HG03469 (cell line): ENCODE results near the gene SLC49A3.
"Not testable (repeated sequence)": the region's sequence is repeated elsewhere in the genome, so short reads cannot be mapped to it uniquely, and the experiment has no call there.

Experiments used
- ATAC-seq: cut with Tn5 transposase; IDR thresholded peaks from one replicate; pipeline ENCODE4 v1.9.1; 2021; ENCODE audit warnings: mild to moderate bottlenecking, moderate library complexity, moderate number of reproducible peaks; ENCODE audit not compliant: unreplicated experiment

Gene SLC49A3

DNA sequence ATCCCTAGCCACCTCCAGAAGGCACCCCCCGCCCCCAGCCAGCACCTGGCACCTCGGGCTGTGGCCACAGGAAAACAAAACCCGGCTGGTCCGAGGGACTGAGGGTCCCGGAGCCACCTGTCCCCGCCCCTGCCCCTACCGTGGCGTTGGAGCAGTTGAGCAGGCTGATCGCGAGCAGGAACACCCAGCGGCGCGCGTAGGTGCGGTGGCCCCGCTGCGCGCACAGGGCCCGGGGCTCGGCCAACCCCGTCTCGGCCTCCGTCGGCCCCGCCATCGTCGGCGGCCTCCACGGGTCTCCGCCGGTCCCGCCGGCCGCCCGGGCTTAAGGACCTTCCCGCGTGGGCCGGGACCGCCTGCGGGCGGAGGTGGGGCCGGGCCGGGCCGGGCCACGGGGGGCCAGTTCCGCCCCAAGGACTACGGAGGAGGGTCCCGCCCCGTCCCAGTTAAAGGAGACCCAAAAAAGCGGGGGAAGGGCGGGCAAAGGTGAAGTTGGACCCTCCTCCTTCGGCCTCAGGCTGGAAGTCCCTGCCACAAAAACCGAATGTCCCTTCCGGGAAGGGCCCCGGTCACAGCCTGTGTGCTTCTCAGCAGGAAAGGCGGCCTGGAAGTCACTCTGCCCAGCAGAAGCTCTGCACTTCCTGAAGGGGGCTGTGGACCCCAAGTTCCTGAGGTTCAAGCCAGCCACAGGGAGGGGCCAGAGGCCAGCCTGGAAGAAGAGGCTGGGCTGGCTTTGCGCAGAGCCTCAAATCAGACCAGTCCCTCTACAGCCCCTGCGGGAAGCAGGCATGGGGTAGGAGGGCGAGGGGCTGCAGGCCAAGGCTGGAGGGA is at the start of gene SLC49A3:
SLC49A3 (minus strand) TSS at position 298 of the 828 bp plus-strand sequence; CDS start at position 274, 24 bp downstream.
- no peak for ATAC-seq

GRCh38 chr4:736561-736960 is 47.6 kb upstream of the SLC49A3 start:
- ATAC-seq = not testable (repeated sequence)

DNA sequence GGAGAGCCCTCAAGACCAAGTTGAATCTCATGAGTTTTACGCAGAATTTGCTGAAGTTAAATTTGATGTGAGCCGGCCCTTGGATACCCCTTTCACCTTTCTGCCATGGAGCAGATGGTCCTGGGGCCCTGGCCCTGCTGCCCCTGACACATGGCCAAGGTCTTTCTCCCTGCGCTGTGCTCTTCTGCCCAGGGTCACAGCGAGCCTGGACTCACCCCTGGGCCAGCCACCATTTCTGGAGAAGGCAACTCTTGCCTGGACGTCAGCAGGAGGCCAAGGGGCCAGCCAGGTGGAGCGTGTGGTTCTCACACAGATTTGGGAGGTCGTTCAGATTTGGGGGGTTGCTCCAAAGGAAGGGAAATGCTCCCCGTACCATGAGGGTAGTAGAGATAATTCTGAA is 46.6 kb upstream of the SLC49A3 start:
- ATAC-seq = no peak

DNA sequence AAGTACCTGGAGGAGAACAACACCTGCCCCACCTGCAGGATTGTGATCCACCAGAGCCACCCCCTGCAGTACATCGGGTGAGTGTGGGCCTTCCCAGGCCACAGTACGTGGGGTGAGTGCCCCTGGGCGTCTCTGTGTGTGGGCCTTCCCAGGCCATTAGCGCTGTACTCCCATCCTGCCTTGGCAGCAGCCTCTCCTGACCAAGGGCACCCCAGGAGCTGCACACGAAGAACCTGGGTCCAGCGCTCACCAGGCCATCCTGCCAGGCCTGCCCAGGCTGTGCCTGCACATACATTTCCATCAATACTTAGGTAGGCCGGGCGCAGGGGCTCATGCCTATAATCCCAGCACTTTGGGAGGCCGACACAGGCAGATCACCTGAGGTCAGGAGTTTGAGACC is 46.0 kb upstream of the SLC49A3 start:
- ATAC-seq = no peak

DNA sequence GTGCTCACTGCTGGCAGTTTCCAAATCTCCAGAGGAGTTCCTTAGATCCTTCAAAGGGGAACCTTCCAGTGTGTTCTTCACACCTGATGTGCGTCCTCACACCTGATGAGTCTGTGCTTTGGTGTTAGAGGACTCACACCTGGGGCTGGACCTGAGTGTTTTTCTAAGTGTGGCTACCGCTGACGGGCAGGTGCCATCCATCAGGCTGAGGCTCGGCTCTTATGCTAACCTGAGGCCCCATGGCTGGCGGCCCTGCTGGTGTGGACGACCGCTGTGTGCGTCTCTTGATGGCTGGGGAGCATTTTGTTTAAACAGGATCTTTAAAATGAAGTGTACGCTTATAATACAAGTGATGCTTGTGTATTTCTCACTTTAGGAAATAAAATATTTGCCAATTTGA is 45.1 kb upstream of the SLC49A3 start:
- no peak for ATAC-seq

DNA sequence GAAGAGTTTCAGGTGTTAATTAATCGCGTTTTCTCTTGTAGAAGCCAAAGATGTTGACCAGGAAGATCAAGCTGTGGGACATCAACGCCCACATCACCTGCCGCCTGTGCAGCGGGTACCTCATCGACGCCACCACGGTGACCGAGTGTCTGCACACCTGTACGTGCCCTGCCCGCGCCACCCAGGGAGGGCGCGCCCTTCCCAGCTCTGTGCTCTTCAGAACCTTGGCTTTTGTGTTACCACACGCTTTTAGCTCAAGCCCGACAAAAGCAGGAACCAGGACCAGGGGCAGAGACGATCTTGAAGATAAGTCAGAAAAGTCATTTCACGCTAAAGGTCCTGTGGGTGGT is 44.7 kb upstream of the SLC49A3 start:
- ATAC-seq = no peak

GRCh38 chr4:732911-733630 is 44.1 kb upstream of the SLC49A3 start:
- no peak for ATAC-seq

- ATAC-seq = no peak
Measured at GRCh38 chr4:732486-732885, 43.5 kb upstream of the SLC49A3 start.

- not testable (repeated sequence) for ATAC-seq
Measured at GRCh38 chr4:731954-732353, 43.0 kb upstream of the SLC49A3 start.

DNA sequence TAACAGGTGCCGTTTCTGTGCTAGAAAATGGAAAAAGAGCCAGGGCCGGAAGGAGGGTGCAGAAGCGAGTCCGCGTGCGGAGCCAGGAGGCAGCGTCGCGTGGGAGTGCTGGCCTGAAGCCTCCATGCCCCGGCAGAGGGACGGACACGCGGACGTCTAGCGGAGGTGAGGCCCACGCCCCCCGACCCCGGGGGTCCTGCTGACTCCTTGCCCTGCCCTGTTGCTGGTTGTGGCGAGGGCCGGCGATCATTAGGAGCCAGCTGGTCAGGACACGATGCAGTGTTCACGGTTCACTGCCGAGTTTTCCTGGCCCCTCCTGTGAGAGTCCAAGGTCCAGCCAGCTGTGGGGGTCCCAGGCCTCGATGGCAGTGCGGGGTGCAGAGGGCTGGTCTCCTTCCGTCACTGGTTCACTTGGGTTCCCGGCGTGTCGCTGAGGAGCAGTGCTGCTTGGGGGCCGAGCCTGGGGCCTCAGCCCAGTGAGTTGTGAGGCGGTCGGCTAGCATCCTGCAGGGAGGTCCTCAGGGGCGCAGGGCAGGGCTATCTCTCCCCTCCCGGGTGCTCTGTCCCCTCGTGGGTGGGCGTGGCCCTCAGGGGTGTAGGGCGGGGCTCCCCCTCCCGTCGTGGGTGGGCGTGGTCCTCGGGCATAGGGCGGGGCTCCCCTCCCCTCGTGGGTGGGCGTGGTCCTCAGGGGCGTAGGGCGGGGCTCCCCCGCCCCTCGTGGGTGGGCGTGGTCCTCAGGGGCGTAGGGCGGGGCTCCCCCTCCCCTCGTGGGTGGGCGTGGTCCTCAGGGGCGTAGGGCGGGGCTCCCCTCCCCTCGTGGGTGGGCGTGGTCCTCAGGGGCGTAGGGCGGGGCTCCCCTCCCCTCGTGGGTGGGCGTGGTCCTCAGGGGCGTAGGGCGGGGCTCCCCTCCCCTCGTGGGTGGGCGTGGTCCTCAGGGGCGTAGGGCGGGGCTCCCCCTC is 42.3 kb upstream of the SLC49A3 start:
- ATAC-seq = not testable (repeated sequence)

- ATAC-seq = no peak
Measured at GRCh38 chr4:730511-730910, 41.6 kb upstream of the SLC49A3 start.

DNA sequence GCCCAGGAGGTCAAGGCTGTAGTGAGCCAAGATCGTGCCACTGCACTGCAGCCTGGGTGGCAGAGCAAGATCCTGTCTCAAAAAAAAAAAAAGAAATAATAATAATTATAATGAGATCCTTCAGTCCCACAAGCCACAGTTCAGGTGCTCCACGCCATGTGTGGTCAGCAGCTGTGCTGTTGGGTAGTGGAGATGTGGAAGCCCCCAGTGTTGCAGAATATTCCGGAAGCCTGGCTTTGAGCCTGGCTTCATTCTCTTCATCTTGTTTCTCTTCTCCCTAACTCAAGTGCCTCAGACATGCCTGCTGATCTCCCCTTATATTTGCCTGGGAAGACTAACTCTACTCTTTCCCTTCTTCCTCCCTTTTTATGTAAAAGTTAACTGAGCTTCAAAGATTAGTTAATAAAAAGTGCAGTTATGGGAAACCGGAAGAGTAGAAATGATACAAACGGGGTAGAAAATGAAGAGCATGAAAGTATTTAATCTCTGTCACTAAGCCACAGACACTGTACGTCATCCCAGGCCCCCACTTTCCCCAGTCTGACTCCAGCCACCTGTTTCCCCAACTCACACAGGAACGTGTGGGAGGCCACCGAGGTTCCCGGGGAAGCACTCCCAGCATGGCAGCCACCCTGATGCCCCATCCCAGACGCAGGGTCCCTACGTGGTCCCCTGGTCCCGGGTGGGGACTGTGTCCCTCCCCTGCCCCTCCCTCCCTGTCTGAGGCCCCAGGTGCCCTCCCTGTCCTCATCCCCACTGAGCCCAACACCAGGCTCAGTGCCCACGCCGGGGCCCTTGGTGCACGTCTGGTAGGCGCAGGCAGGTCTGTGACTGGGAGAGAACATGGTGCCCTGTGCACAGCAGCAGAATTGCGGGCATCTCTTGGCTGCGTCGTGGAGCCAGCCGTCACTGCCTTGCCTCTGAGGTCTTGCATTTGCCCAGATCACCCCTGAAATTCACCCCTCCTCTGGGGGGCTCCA is 40.7 kb upstream of the SLC49A3 start:
- no peak for ATAC-seq

DNA sequence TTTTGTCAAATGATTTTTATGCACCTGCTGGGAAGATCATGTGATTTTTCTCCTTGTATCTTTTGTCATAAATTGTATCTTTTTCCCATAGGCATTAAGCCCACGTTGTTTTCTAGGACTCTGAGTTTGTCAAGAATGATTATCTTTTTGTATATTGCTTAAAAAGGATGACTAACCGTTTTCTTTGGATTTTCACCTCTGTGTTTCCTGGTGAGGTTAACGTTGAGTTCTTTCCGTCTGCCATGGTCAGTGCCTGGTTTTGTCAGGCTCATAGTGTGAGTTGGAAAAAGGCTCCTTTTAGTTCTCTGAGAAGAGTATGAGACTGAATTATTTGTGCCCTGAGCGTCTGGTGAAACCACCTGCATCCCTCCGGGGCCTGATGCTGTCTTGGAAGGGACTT is 38.6 kb upstream of the SLC49A3 start:
- no peak for ATAC-seq

DNA sequence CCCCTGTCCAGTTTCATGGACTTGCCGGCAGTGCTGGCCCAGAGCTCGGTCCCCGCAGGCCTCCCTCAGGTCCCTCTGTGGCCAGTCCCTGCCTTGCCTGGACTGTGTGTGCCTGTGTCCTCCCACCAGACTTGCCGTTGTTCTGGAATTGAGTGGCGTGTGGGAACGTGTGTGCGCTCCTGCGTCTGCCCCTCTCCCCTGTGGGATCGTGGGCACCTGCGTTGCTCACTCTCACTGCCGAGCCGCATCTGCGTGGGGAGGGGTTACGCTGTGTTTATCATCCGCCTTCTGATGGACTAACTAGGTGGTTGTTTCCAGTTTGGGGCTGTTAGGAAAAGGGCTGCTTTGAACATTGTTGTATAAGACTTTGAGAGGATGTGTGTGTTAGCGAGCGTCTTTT is 37.9 kb upstream of the SLC49A3 start:
- ATAC-seq = no peak

DNA sequence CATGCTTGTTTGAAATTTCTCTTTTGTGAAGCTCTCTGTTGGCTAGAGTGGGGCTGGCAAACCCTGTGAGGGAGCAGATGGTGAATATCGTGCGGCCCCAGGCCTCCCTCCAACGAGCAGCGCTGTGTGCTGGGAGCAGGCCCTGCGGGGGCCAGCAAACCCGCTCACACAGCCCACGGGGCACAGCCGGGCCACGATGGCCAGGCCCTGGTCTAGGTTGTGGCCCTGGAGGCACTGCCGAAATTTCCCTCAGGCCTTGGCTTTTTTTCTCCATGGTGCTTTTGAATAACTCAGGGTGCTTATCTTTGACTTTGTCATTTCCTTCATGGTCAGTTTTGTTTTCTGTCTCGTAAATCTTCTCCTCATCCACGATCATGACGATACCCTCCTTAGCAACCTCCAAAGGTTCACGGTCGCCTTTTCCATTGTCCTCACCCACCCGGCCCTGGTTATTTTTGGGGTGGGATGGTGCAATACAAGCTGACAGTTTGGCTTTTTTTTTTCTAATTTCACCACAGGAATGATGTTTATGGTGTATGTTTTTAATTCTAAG is 37.4 kb upstream of the SLC49A3 start:
- no peak for ATAC-seq

DNA sequence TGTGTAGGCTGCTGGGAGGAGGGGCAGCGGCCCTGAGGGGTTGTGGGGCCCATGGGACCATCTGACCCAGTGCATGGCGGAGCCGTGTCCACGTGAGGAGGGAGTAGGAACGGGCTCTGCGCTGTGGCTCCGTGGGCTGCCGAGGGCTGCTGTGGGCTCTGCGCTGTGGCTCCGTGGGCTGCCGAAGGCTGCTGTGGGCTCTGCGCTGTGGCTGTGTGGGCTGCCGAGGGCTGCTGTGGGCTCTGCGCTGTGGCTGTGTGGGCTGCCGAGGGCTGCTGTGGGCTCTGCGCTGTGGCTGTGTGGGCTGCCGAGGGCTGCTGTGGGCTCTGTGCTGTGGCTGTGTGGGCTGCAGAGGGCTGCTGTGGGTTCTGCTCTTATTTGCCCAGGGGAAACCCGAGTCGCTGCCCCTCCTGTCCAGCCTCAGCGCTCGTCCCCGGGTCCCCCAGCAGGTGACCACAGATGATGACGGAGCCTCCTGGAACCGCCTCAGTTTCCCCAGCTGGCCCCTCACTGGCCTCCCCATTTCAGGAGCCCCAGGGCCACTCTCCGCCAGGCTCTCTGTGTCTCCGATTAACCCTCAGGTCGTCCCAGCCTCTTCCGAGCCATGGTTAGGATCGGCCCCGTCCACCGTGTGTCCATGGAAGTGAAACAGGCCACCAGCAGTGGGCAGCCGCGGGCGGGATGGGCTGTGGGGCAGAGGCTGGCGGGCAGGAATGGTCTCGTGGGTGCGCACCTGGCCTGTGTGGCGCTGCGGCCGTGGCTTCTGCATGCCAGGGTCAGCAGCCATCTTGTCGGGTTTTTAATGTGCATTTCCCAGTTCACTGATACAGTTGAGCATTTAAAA is 36.7 kb upstream of the SLC49A3 start:
- no peak for ATAC-seq

GRCh38 chr4:723751-724530 is 35.0 kb upstream of the SLC49A3 start:
- ATAC-seq = no peak

- ATAC-seq = no peak
Measured at GRCh38 chr4:722851-723360, 34.0 kb upstream of the SLC49A3 start.
